Suppressor macrophage (primary cell): Measurements from ENCODE around the gene ZER1.
A peak's percentile ranks its signal among the peaks of the same experiment; 100 is the strongest.
"Not testable (repeated sequence)": the region's sequence is repeated elsewhere in the genome, so short reads cannot be mapped to it uniquely, and the experiment has no call there.

Experiments used
- DNase-seq, 4 experiments: peaks; one replicate each; pipeline ENCODE4 v3.0.0-alpha.2; 2020 to 2022
- total RNA-seq, 17 experiments: gene quantifications; one replicate each; lab custom pipeline; 2026; ENCODE audit warnings: mixed read lengths in 6 of 17, inconsistent platforms in 3 of 17; lab: John Stamatoyannopoulos, UW

ZER1 gene
- 7.2 to 28.5 (median 17.0) reads per million in 17 experiments for total RNA-seq

- peak; percentile 95 to 98 (median 96) for DNase-seq
Measured at GRCh38 chr9:128771745-128772519, at the start of gene ZER1. Gene ZER1 (minus strand): TSS chr9:128771927. CDS start chr9:128755565, 16,362 bp downstream.

GRCh38 chr9:128820665-128821583 is 49.2 kb upstream of the ZER1 start:
- DNase-seq = no peak

- no peak for DNase-seq
Measured at GRCh38 chr9:128819716-128820664, 48.3 kb upstream of the ZER1 start.

GRCh38 chr9:128818839-128819715 is 47.4 kb upstream of the ZER1 start:
- peak; percentile 20 to 76 (median 54) for DNase-seq

GRCh38 chr9:128818099-128818838 is 46.5 kb upstream of the ZER1 start, which contains the start of gene ENDOG:
Gene ENDOG (plus strand): TSS chr9:128818500. CDS start chr9:128818685, 185 bp downstream.
- peak; percentile 99 to 100 (median 99) for DNase-seq

GRCh38 chr9:128810873-128811272 is 39.1 kb upstream of the ZER1 start:
- no peak for DNase-seq

- no peak for DNase-seq
Measured at GRCh38 chr9:128809831-128810230, 38.1 kb upstream of the ZER1 start.

GRCh38 chr9:128809036-128809599 is 37.4 kb upstream of the ZER1 start:
- DNase-seq = no peak

GRCh38 chr9:128808543-128808942 is 36.8 kb upstream of the ZER1 start:
- no peak for DNase-seq

- no peak for DNase-seq
Measured at GRCh38 chr9:128807827-128808226, 36.1 kb upstream of the ZER1 start.

- DNase-seq = no peak
Measured at GRCh38 chr9:128805661-128806060, 33.9 kb upstream of the ZER1 start.

- DNase-seq = no peak
Measured at GRCh38 chr9:128802482-128802881, 30.8 kb upstream of the ZER1 start.

GRCh38 chr9:128800061-128800460 is 28.3 kb upstream of the ZER1 start:
- DNase-seq = no peak

GRCh38 chr9:128798896-128799295 is 27.2 kb upstream of the ZER1 start:
- DNase-seq = no peak

- not testable (repeated sequence) for DNase-seq
Measured at GRCh38 chr9:128794961-128795360, 23.2 kb upstream of the ZER1 start.

- DNase-seq = no peak
Measured at GRCh38 chr9:128792978-128793686, 21.4 kb upstream of the ZER1 start.

GRCh38 chr9:128792134-128792533 is 20.4 kb upstream of the ZER1 start:
- no peak for DNase-seq

GRCh38 chr9:128790536-128790935 is 18.8 kb upstream of the ZER1 start:
- no peak for DNase-seq

- no peak for DNase-seq
Measured at GRCh38 chr9:128788445-128788844, 16.7 kb upstream of the ZER1 start.
